Karpas-422 (cell line): ENCODE measurements around the gene CORO2B. TPM values are rescaled to one million over a fixed set of nuclear protein-coding genes. Genes with fewer than 3 reads are reported as not detected.

Experiments used
- DNase-seq: peaks from one replicate; pipeline ENCODE4 v3.0.0-alpha.2; 2015
- H2AFZ ChIP-seq: fragments of 200-600 bp; sonication (generic); 2 replicates; pipeline ENCODE4 v1.6.1; 2014; ENCODE audit warnings: antibody characterized with exemption, low read length, mixed read lengths
- H3K27ac ChIP-seq: fragments of 200-600 bp; sonication (generic); 2 replicates; pipeline ENCODE4 v1.5.1; 2014; ENCODE audit warnings: mild to moderate bottlenecking, low read length, moderate library complexity
- H3K27me3 ChIP-seq: fragments of 200-600 bp; sonication (generic); 2 replicates; pipeline ENCODE4 v1.6.1; 2014; ENCODE audit warnings: low read length, mixed read lengths
- H3K36me3 ChIP-seq: fragments of 200-600 bp; sonication (generic); 2 replicates; pipeline ENCODE4 v1.6.1; 2014; ENCODE audit warnings: low read length, mixed read lengths; ENCODE audit not compliant: insufficient read depth
- H3K4me1 ChIP-seq: fragments of 200-600 bp; sonication (generic); 2 replicates; pipeline ENCODE4 v1.6.1; 2014; ENCODE audit warnings: mild to moderate bottlenecking, low read length, mixed read lengths
- H3K4me2 ChIP-seq: fragments of 200-600 bp; sonication (generic); 2 replicates; pipeline ENCODE4 v1.6.1; 2014; ENCODE audit warnings: low read length, low read depth, mild to moderate bottlenecking; ENCODE audit not compliant: poor library complexity, severe bottlenecking
- H3K4me3 ChIP-seq: fragments of 200-600 bp; sonication (generic); 2 replicates; pipeline ENCODE4 v1.5.1; 2014; ENCODE audit warnings: mild to moderate bottlenecking, antibody characterized with exemption, low read length, mixed read lengths
- H3K79me2 ChIP-seq: fragments of 200-600 bp; sonication (generic); 2 replicates; pipeline ENCODE4 v1.6.1; 2014; ENCODE audit warnings: mild to moderate bottlenecking, low read length, mixed read lengths
- H3K9ac ChIP-seq: fragments of 200-600 bp; sonication (generic); 2 replicates; pipeline ENCODE4 v1.6.0; 2014; ENCODE audit warnings: low read length
- H3K9me2 ChIP-seq: fragments of 200-600 bp; sonication (generic), shearing (Covaris generic); replicated peaks from 2 replicates; pipeline ENCODE4 v1.6.0; 2014; ENCODE audit warnings: mild to moderate bottlenecking, low read length, moderate library complexity; ENCODE audit not compliant: insufficient read depth
- H3K9me3 ChIP-seq: fragments of 300-700, 200-600 bp; sonication (generic); 2 replicates; pipeline ENCODE4 v1.6.1; 2014; ENCODE audit warnings: low read length, mixed read lengths
- H4K20me1 ChIP-seq: fragments of 200-600 bp; sonication (generic); 2 replicates; pipeline ENCODE4 v1.6.1; 2014; ENCODE audit warnings: mild to moderate bottlenecking, antibody characterized with exemption, low read length, low read depth; ENCODE audit not compliant: insufficient read depth
- total RNA-seq: library from RNA; depleted of rRNA; stranded (reverse); fragments of >200 nt; shearing (Covaris generic); gene quantifications from 2 replicates; pipeline ENCODE4 v1.2.3, GENCODE V29; 2014; ENCODE audit warnings: low replicate concordance

CORO2B gene
- total RNA-seq, 1 experiment from 2014 or later = 0.26 TPM

- H3K9me3 ChIP-seq = no peaks in the 10 kb centered on the region
- H3K4me3 ChIP-seq = no peak overlapping the region
- no peaks in the 10 kb centered on the region for H3K36me3 ChIP-seq
- no peak for DNase-seq
- no peak overlapping the region for H2AFZ ChIP-seq
- H3K79me2 ChIP-seq = no peaks in the 10 kb centered on the region
- H3K27ac ChIP-seq = no peak overlapping the region
- H4K20me1 ChIP-seq = no peaks in the 10 kb centered on the region
- no peaks in the 10 kb centered on the region for H3K9me2 ChIP-seq
- H3K27me3 ChIP-seq = no peaks in the 10 kb centered on the region
- H3K4me2 ChIP-seq = no peak overlapping the region
- H3K9ac ChIP-seq = no peak overlapping the region
- H3K4me1 ChIP-seq = peaks cover 26% of the 10 kb centered on the region
Measured at GRCh38 chr15:68615811-68616210, 37.0 kb downstream of the CORO2B start.

GRCh38 chr15:68616397-68616796 is 37.6 kb downstream of the CORO2B start:
- Histone ChIP-seq H3K4me2 (no peak overlapping the region), H2AFZ (no peak overlapping the region)

GRCh38 chr15:68617001-68617400 is 38.2 kb downstream of the CORO2B start:
- Histone ChIP-seq H3K4me1 (peaks cover 26% of the 10 kb centered on the region), H3K79me2 (no peaks in the 10 kb centered on the region), H3K4me2 (no peak overlapping the region), H3K9ac (no peak overlapping the region), H4K20me1 (no peaks in the 10 kb centered on the region), H3K36me3 (no peaks in the 10 kb centered on the region), H2AFZ (no peak overlapping the region), H3K9me3 (no peaks in the 10 kb centered on the region), H3K4me3 (no peak overlapping the region), H3K9me2 (no peaks in the 10 kb centered on the region), H3K27ac (no peak overlapping the region), H3K27me3 (no peaks in the 10 kb centered on the region)
- no peak for DNase-seq

More at GRCh38 chr15:68616397-68616796, 37.6 kb downstream of the CORO2B start:
- no peaks in the 10 kb centered on the region for H3K27me3 ChIP-seq
- no peak overlapping the region for H3K27ac ChIP-seq
- H3K9ac ChIP-seq = no peak overlapping the region
- no peaks in the 10 kb centered on the region for H3K9me2 ChIP-seq
- DNase-seq = no peak
- no peaks in the 10 kb centered on the region for H4K20me1 ChIP-seq
- H3K9me3 ChIP-seq = no peaks in the 10 kb centered on the region
- peaks cover 26% of the 10 kb centered on the region for H3K4me1 ChIP-seq
- no peak overlapping the region for H3K4me3 ChIP-seq
- no peaks in the 10 kb centered on the region for H3K79me2 ChIP-seq
- H3K36me3 ChIP-seq = no peaks in the 10 kb centered on the region

- H3K9ac ChIP-seq = no peak overlapping the region
- peaks cover 25% of the 10 kb centered on the region for H3K4me1 ChIP-seq
- H3K36me3 ChIP-seq = no peaks in the 10 kb centered on the region
- H3K27me3 ChIP-seq = no peaks in the 10 kb centered on the region
- no peaks in the 10 kb centered on the region for H3K9me3 ChIP-seq
- H2AFZ ChIP-seq = no peak overlapping the region
- no peaks in the 10 kb centered on the region for H4K20me1 ChIP-seq
- H3K9me2 ChIP-seq = no peaks in the 10 kb centered on the region
- H3K27ac ChIP-seq = no peak overlapping the region
- H3K4me3 ChIP-seq = no peak overlapping the region
- no peaks in the 10 kb centered on the region for H3K79me2 ChIP-seq
- no peak overlapping the region for H3K4me2 ChIP-seq
- no peak for DNase-seq
Measured at GRCh38 chr15:68617777-68618176, 39.0 kb downstream of the CORO2B start.

GRCh38 chr15:68618394-68618793 is 39.6 kb downstream of the CORO2B start:
- Histone ChIP-seq H3K4me3 (no peak overlapping the region), H3K9me2 (no peaks in the 10 kb centered on the region), H3K4me1 (peaks cover 23% of the 10 kb centered on the region), H3K79me2 (no peaks in the 10 kb centered on the region), H4K20me1 (no peaks in the 10 kb centered on the region), H3K27ac (no peak overlapping the region), H3K9ac (no peak overlapping the region), H3K27me3 (no peaks in the 10 kb centered on the region), H3K4me2 (no peak overlapping the region), H2AFZ (no peak overlapping the region), H3K36me3 (no peaks in the 10 kb centered on the region), H3K9me3 (no peaks in the 10 kb centered on the region)
- DNase-seq = no peak

- peaks cover 24% of the 10 kb centered on the region for H3K4me1 ChIP-seq
- no peak overlapping the region for H3K4me3 ChIP-seq
- no peaks in the 10 kb centered on the region for H3K9me2 ChIP-seq
- H2AFZ ChIP-seq = no peak overlapping the region
- no peak overlapping the region for H3K4me2 ChIP-seq
- no peaks in the 10 kb centered on the region for H3K27me3 ChIP-seq
- no peak overlapping the region for H3K27ac ChIP-seq
- no peak overlapping the region for H3K9ac ChIP-seq
- no peaks in the 10 kb centered on the region for H3K79me2 ChIP-seq
- no peaks in the 10 kb centered on the region for H3K36me3 ChIP-seq
- no peak for DNase-seq
- no peaks in the 10 kb centered on the region for H3K9me3 ChIP-seq
- H4K20me1 ChIP-seq = no peaks in the 10 kb centered on the region
Measured at GRCh38 chr15:68618908-68619698, 40.3 kb downstream of the CORO2B start.

- Histone ChIP-seq H3K4me1 (peaks cover 42% of the 10 kb centered on the region), H3K36me3 (no peaks in the 10 kb centered on the region), H3K27me3 (no peaks in the 10 kb centered on the region), H3K79me2 (no peaks in the 10 kb centered on the region), H3K9ac (no peak overlapping the region), H3K27ac (no peak overlapping the region), H3K4me2 (no peak overlapping the region), H4K20me1 (no peaks in the 10 kb centered on the region), H3K4me3 (no peak overlapping the region), H3K9me2 (no peaks in the 10 kb centered on the region), H2AFZ (no peak overlapping the region), H3K9me3 (no peaks in the 10 kb centered on the region)
- DNase-seq = no peak
Measured at GRCh38 chr15:68620721-68621527, 42.1 kb downstream of the CORO2B start.

- H3K27me3 ChIP-seq = no peaks in the 10 kb centered on the region
- DNase-seq = no peak
- no peak overlapping the region for H3K9ac ChIP-seq
- no peaks in the 10 kb centered on the region for H3K79me2 ChIP-seq
- H3K4me2 ChIP-seq = no peak overlapping the region
- H4K20me1 ChIP-seq = no peaks in the 10 kb centered on the region
- no peaks in the 10 kb centered on the region for H3K9me3 ChIP-seq
- H3K9me2 ChIP-seq = no peaks in the 10 kb centered on the region
- H3K4me3 ChIP-seq = no peak overlapping the region
- H2AFZ ChIP-seq = no peak overlapping the region
- no peaks in the 10 kb centered on the region for H3K36me3 ChIP-seq
- H3K27ac ChIP-seq = no peak overlapping the region
- H3K4me1 ChIP-seq = peaks cover 45% of the 10 kb centered on the region
Measured at GRCh38 chr15:68621535-68621934, 42.7 kb downstream of the CORO2B start.
